Stimulated activated CD8-positive, alpha-beta memory T cell treated with anti-CD3 and anti-CD28 coated beads, Interleukin-12 subunit alpha, Interleukin-12 subunit beta, amount 100 ng/mL, for 24 hours (primary cell): Measurements from ENCODE around the gene LRP8.
A peak's percentile ranks its signal among the peaks of the same experiment; 100 is the strongest.

Source experiments
- DNase-seq: peaks from one replicate; pipeline ENCODE4 v3.0.0-alpha.2; 2020; ENCODE audit errors: extremely low read depth

The LRP8 gene

GRCh38 chr1:53262000-53262399 lies 65.9 kb downstream of the LRP8 start:
- no peak for DNase-seq

GRCh38 chr1:53260631-53261247 lies 67.1 kb downstream of the LRP8 start:
- DNase-seq, result no peak

DNA sequence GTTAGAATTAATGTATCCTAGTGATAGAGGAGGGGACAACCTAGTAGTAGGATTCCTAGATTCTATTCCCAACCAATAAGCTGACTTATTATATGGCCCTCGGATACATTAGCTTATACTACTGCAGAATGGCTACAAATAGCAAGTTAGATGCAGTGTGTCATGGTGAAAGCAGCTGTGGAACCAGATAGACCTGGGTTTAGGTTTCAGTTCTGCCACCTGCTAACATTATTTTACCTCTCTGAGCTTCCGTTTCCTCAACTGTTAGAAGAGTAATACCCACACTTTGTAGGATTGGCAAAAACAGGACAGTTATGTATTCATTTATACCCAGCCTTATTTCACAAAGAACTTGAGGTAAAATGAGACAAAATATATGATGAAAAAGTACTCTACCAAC lies 67.9 kb downstream of the LRP8 start:
- no peak for DNase-seq

- no peak for DNase-seq
These were observed 69.7 kb downstream of the LRP8 start for GRCh38 chr1:53258216-53258615.

- DNase-seq, result no peak
These were observed 70.3 kb downstream of the LRP8 start for GRCh38 chr1:53257454-53258081.

DNA sequence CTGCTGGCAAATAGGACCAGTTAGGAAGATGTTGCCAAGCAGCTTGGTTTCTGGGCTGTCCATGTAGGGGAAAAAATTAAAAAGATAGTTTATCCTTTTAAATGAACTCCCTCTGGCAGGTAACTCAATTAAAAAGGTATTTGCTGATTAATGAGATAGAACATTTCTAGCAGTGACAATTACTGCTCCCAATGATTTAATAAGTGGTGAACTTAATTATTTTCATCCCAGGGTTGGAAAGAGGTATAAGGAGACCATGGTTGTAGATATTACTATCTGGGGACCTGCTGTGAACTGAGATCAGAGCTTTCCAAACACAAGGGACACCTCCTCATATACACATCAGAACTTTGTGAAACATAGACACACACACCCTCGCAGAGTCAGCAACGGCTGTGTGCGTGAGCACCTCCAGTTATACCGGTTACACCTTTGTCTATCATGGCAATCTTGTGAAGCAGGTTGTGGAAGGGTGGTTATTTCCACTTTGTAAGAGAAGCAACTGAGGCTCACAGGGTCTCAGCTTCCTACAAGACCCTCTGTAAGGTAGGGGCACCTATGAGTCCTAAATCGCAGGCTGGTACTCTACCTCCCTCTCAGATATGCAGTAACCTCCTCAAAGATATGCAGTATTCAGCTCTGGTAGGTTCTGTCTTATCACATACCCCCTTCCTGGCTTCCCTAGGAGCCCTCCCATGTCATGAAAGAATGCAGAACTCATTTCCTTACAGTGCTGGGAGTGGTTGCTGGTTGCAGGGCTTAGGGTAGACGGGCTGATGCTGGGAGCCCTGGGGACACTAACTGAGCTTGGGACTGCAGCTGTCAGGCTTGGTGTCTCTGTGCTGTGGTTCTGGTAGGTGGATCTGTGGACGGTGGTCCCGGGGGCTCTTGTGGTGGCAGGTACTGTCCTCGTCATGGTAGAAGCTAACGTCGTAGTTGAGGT lies 71.1 kb downstream of the LRP8 start:
- no peak for DNase-seq

GRCh38 chr1:53255031-53255430 lies 72.8 kb downstream of the LRP8 start:
- DNase-seq, result no peak

- DNase-seq, result no peak
These were observed 73.7 kb downstream of the LRP8 start for GRCh38 chr1:53254011-53254640.

- no peak for DNase-seq
These were observed 77.5 kb downstream of the LRP8 start for GRCh38 chr1:53250325-53250724.

GRCh38 chr1:53249706-53250105 lies 78.2 kb downstream of the LRP8 start:
- no peak for DNase-seq

DNA sequence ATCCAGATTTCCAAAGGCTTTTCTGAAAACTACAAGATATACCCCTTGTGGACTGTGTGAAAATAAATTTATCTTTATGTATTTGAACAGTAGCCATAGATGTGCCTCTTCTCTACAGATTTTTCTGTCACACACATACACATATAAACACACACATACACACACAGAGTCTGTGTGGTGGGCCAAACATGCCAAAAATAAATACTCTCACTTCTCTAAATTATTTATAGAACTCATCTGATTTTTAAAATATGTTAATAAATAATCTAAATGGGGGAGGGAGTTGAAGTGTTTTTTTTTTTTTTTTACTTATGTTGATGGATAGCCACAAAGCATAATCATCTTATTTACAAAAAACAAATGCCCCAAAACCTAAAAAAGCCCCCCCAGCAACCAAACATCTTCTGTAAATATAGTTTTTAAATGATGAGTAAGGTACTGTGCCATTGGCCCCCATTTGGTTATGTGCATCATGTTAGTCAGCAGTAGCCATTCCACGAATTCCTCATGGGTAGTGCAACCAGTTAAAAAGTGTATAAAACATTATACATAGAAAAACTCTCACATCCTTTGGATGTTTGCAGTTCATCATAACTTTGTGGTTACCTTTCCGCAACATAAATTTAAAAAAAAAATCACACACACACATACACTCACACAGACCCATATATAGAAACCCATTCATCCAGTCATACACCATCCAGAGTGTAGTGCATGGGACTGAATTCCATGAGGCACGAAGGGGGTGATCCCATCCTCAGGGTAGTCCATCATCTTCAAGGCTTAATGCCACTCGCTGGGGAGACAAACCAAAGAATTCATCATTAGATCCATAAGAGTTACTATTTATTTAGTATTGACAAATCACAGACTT lies 81.4 kb downstream of the LRP8 start:
- DNase-seq, result no peak

DNA sequence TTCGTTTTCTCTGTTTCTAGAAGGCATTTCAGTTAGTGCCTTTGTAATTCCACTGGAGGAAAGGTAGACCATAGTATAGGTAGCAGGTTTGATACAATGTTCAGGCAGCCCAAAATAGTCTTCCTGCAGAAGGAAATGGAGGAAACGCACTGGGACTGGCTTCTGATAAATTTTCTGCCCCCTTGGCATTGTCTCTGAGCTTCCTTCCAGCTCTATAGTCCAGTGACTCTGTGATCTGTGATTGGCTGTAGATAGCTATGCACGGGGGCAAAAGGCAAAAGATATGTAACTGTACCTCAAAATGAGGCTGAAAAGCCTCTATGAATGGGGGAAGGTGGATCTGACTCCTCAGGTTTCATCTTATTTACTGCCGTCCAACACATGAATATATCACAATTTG lies 83.7 kb downstream of the LRP8 start:
- DNase-seq, result no peak

GRCh38 chr1:53242381-53242780 lies 85.5 kb downstream of the LRP8 start:
- no peak for DNase-seq

DNA sequence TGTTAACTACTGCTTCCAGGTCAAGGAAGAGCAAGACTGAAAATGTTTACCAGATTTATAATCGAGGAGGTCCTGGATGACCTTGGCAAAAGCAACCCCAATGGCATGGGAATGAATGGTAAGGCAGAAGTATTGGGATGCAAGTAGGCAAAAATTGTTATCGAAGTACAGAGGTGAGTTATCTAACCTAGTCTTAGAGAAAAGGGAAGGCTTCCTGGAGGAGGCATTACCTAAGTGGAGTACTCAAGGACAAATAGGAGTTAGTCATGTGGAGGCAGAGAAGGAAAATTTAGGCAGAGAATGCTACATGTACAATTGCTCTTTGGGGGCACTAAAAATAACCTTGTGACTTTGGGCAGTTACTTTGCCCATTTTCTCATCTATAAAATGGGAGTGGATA lies 86.0 kb downstream of the LRP8 start:
- DNase-seq, result no peak

DNA sequence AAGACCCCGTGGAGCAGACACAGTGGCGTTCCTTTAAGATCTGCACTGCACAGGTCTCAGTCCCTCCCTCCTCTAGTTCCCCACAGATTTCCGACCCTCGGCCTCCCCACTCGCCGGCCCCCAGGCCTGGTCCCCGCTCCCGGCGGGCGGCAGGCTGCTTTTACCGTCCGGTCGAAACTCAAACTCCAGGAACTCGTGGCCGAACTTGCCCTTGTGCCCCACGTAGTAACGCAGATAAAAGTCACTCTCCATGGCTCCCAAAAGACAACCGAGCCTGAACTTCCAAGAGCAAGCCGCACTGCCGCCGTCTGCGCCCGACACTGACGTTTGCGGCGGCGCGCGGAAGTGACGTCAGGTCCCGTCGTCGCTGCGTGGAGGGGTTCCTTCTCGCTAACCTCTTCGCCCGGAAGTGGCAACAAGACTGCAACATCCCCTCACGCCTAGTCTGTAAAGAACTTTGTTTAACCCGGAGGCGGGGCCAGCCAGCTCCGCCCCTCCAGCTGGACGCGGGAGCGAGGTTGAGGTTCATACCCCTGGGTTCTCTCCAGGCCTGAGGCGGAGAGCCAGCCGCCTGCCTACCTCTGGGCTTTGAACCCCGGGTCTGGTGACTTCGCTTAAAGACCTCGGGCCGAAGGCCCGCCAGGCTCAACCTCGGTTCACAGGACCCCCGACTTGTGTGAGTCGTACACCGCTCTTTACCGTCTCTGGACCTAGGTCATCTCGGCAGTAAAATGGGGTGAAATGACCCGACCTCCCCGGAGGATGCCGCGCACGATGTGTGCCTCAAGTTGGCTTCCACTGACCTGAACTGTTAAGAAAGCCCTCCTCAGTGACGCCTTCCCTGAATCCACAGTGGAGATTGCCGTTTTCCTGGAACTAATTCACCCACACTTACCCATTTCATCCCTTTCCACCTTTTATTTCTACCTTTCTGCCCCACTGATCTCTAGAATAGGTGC lies 89.4 kb downstream of the LRP8 start, which contains the start of gene MAGOH:
TSS of gene MAGOH (minus strand) at position 322 of the 959 bp plus-strand sequence. CDS start at position 252, 70 bp downstream.
- DNase-seq, result peak; percentile 88

DNA sequence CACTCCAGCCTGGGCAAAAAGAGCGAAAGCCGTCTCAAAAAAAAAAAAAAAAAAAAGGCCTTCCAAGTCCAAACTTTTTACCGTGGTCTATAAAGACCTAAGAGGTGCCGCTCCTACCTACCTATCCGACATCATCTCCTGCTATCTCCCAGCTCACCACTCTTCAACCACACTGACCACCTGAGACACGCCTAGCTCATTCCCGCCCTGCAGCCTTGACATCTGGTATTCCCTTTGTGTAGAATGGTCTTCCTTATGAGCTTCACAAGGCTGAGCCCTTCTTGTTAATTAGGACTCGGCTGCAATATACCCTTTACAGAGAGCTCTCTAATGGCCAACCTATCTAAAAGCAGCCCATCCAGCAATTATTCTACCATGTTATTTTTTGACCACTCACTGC lies 90.2 kb downstream of the LRP8 start:
- DNase-seq, result no peak

- no peak for DNase-seq
These were observed 106.9 kb downstream of the LRP8 start for GRCh38 chr1:53220962-53221286.

DNA sequence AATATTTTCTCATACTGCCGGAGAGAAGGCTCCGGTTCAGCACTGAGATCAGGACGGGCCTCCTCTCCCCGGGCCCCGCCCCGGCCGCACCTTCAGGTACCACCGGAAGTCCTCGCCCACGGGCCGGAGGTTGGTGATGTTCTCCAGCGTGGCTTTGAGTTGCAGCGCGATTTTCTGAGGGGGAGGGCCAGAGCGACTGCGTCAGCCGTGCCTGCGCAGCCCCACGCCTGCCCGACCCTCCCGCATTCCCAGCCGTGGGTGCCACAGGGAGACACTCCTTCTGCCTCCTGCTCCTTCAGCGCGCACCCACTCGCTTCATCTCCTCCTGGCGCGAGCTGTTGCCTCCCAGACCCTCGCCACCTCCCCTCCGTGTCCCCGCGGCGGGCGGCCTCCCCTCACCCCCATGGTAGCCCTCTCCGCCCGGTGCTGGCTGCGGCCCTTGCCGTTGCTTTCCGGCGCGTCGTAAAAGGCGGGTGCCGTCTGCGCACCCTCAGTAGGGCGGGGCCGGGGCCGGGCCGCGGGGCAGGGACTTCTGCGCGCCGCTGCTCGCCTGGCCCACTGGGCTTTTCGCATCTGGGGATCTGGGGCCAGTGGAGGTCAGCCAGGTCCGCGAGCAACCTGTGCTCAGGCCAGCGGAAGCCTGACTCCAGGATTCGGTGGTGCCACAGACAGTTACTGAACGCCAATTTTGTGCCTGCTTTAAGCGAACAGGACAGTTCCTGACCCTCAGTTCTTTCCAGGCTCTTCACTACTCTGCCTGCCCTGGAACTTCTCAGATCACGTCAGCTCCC lies 107.5 kb downstream of the LRP8 start, which contains the start of gene CZIB:
TSS of gene CZIB (minus strand) at position 464 of the 791 bp plus-strand sequence. CDS start at position 405, 59 bp downstream.
- peak; percentile 94 for DNase-seq

DNA sequence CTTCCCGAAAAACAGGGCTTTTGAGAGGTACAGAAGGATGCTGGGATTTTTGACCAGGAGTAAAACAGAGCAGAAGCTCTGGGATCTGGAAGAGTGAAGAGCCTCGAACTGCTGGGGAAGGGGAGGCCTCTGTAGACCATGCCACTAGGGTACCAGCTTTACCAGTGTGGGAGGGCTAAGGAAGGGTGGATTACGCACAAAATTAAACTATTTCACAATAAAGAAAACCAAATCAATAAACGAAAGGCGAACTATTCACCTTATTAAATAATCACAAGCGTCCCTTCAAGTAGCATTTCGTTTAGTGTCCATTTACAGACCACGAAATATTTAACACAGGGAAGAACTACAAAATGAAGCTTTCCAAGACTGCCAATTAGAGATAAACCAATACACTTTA lies 108.2 kb downstream of the LRP8 start:
- no peak for DNase-seq
